Osteoblast (primary cell): Measurements from ENCODE around the gene PTGES2. TPM values are rescaled to one million over a fixed set of nuclear protein-coding genes. Genes with fewer than 3 reads are reported as not detected.

Experiments used
- DNase-seq: peaks from one replicate; pipeline ENCODE4 v3.0.0; 2011; ENCODE audit warnings: low spot score, mixed read lengths; ENCODE audit not compliant: insufficient read length; ENCODE audit errors: missing footprints
- H2AFZ ChIP-seq: 2 replicates; pipeline ENCODE4 v1.6.0; 2011; ENCODE audit warnings: mild to moderate bottlenecking, low read length
- H3K27ac ChIP-seq: 2 replicates; pipeline ENCODE4 v1.5.1; 2011; ENCODE audit warnings: mild to moderate bottlenecking, low read depth, low read length, moderate library complexity
- H3K27me3 ChIP-seq: 2 replicates; pipeline ENCODE4 v1.6.0; 2012; ENCODE audit warnings: mild to moderate bottlenecking, control low read depth, inconsistent platforms, low read length, moderate library complexity; ENCODE audit not compliant: insufficient read depth
- H3K36me3 ChIP-seq: 2 replicates; pipeline ENCODE4 v1.5.1; 2011; ENCODE audit warnings: mild to moderate bottlenecking, low read length, control low read depth, moderate library complexity; ENCODE audit not compliant: insufficient read depth
- H3K4me1 ChIP-seq: 2 replicates; pipeline ENCODE4 v1.5.1; 2011; ENCODE audit warnings: mild to moderate bottlenecking, low read length, control low read depth, moderate library complexity; ENCODE audit not compliant: insufficient read depth
- H3K4me2 ChIP-seq: 2 replicates; pipeline ENCODE4 v1.6.0; 2011; ENCODE audit warnings: mild to moderate bottlenecking, low read length; ENCODE audit not compliant: insufficient read depth
- H3K4me3 ChIP-seq: fragments of 200-600 bp; sonication (generic); 3 replicates; pipeline ENCODE4 v1.5.1; 2012; ENCODE audit warnings: mild to moderate bottlenecking, low read length, inconsistent platforms; ENCODE audit not compliant: insufficient read depth
- H3K79me2 ChIP-seq: 2 replicates; pipeline ENCODE4 v1.6.0; 2012; ENCODE audit warnings: mild to moderate bottlenecking, low read length, control low read depth, inconsistent platforms; ENCODE audit not compliant: insufficient read depth
- H3K9me3 ChIP-seq: 2 replicates; pipeline ENCODE4 v1.5.1; 2011; ENCODE audit warnings: low read depth, low read length, control low read depth
- H4K20me1 ChIP-seq: 2 replicates; pipeline ENCODE4 v1.6.0; 2012; ENCODE audit warnings: mild to moderate bottlenecking, low read length, control low read depth; ENCODE audit not compliant: insufficient read depth
- total RNA-seq: library from RNA; depleted of rRNA; stranded (reverse); fragments of >200 nt; gene quantifications from 2 replicates; pipeline ENCODE4 v1.2.3, GENCODE V29; 2012
- TF ChIP-seq, protein P1 (sequence below): IDR thresholded peaks from 2 replicates; pipeline ENCODE4 v1.5.1; 2011; ENCODE audit warnings: mild to moderate bottlenecking, low read depth, low read length, moderate library complexity; ENCODE audit errors: extremely low read depth

Gene PTGES2
- total RNA-seq, 1 donor, result 50.3 TPM

DNA sequence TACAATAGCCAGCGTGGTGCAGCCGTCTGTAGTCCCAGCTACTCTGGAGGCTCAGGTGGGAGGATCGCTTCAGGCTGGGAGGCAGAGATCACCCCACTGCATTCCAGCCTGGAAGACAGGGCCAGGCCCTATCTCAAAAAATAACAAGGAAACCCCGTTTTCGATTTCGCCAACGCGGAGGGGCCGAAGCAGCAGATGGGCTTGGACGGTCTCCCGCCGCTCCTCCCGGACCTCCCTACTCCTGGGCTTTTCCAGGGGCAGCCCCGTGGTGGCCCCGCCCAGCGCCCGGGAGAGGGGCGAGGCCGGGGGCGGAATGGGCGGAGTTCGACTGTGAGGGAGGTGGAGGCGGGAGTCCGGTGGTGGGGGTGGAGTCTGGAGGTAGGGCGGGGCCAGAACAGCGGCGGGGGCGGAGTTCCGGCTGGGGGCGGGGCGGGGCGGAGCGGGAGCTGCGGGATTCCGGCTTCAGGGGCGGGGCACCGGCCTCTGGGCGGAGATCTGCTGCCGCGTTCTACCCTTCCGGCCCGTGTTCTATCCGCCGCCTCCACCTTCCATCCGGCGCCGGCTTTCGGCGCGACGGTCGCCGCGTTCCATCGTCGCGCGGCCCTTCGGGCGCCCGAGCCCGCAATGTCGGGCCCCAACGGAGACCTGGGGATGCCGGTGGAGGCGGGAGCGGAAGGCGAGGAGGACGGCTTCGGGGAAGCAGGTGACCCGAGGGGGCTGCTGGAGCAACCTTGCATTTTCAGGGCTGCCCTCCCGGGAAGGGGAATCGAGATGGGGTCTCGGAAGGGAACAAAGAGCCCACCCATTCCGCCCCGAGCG is 32.5 kb upstream of the PTGES2 start, which contains the start of gene BBLN:
BBLN (plus strand) TSS at position 482 of the 819 bp plus-strand sequence; CDS start at position 625, 143 bp downstream.
- Histone ChIP-seq H3K4me2 (peak within 1 kb of the TSS; percentile 94), H3K9me3 (no peaks in the 10 kb centered on the region), H3K36me3 (peaks cover 10% of the 10 kb centered on the region), H3K27me3 (no peaks in the 10 kb centered on the region), H2AFZ (peak within 1 kb of the TSS; percentile 90), H3K4me1 (peaks cover 19% of the 10 kb centered on the region), H3K4me3 (peak within 1 kb of the TSS; percentile 90), H3K79me2 (peaks cover 14% of the 10 kb centered on the region), H4K20me1 (peaks cover 30% of the 10 kb centered on the region), H3K27ac (no peak within 1 kb of the TSS)
- TF ChIP-seq, protein P1, sequence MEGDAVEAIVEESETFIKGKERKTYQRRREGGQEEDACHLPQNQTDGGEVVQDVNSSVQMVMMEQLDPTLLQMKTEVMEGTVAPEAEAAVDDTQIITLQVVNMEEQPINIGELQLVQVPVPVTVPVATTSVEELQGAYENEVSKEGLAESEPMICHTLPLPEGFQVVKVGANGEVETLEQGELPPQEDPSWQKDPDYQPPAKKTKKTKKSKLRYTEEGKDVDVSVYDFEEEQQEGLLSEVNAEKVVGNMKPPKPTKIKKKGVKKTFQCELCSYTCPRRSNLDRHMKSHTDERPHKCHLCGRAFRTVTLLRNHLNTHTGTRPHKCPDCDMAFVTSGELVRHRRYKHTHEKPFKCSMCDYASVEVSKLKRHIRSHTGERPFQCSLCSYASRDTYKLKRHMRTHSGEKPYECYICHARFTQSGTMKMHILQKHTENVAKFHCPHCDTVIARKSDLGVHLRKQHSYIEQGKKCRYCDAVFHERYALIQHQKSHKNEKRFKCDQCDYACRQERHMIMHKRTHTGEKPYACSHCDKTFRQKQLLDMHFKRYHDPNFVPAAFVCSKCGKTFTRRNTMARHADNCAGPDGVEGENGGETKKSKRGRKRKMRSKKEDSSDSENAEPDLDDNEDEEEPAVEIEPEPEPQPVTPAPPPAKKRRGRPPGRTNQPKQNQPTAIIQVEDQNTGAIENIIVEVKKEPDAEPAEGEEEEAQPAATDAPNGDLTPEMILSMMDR, result no peak
- DNase-seq, result peak; percentile 99

DNA sequence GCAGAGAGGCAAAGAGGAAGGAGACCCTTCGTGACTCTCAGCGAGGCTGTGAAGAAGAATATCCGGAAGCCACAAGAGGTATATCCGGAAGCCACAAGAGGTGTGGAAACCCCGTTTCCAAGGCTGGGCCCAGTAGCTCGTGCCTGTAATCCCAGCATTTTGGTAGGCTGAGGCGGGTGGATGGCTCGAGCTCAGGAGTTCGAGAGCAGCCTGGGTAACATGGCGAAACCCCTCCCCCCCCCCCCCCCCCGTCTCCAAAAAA is 31.9 kb upstream of the PTGES2 start:
- H4K20me1 ChIP-seq, result peaks cover 27% of the 10 kb centered on the region
- peaks cover 14% of the 10 kb centered on the region for H3K79me2 ChIP-seq
- H3K27ac ChIP-seq, result no peak overlapping the region
- H3K4me2 ChIP-seq, result peak overlapping the region; percentile 86
- H3K4me1 ChIP-seq, result peaks cover 19% of the 10 kb centered on the region
- H2AFZ ChIP-seq, result peak overlapping the region; percentile 90
- peak overlapping the region; percentile 90 for H3K4me3 ChIP-seq
- TF ChIP-seq, protein P1, result no peak
- H3K27me3 ChIP-seq, result no peaks in the 10 kb centered on the region
- no peak for DNase-seq
- peaks cover 10% of the 10 kb centered on the region for H3K36me3 ChIP-seq
- no peaks in the 10 kb centered on the region for H3K9me3 ChIP-seq

DNA sequence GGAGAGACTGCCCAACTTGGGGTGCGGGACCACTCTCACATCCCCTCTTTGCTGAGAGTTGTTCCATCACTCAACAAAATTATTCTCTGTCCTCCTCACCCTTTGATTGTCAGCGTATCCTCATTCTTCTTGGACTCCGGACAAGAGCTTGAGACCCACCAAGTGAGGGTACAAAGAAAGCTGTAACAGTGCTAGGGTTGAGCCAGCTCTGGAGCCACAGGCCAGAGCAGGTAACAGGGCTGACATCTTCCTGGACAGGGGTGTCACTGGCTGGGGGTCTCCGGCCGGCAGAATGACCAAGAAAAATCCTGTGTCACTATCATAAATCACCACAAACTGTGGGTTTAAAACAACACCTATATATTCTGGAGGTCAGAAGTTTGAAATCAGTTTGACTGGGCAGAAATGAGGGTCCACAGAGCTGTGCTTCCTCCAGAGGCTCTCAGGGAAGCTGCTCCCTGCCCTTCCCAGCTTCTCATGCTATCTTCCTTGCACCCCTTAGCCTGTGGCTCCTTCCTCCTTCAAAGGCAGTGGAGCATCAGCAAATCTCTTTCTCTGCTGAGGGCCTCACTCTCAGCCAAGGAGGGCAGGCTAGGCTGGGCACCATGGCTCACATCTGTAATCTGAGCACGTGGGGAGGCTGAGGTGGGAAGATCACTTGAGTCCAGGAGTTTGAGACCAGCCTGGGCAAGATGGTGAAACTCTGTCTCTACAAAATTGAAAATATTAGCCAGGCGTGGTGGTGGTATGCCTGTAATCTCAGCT is 28.4 kb upstream of the PTGES2 start:
- H2AFZ ChIP-seq, result no peak overlapping the region
- H3K79me2 ChIP-seq, result peaks cover 2% of the 10 kb centered on the region
- no peaks in the 10 kb centered on the region for H3K27me3 ChIP-seq
- H3K36me3 ChIP-seq, result no peaks in the 10 kb centered on the region
- TF ChIP-seq, protein P1, result no peak
- peaks cover 4% of the 10 kb centered on the region for H4K20me1 ChIP-seq
- H3K4me3 ChIP-seq, result no peak overlapping the region
- no peaks in the 10 kb centered on the region for H3K9me3 ChIP-seq
- DNase-seq, result peak; percentile 65
- H3K4me1 ChIP-seq, result peaks cover 2% of the 10 kb centered on the region
- no peak overlapping the region for H3K27ac ChIP-seq
- H3K4me2 ChIP-seq, result no peak overlapping the region
